ENCODE results near the gene PC. TPM values are rescaled to one million over a fixed set of nuclear protein-coding genes. Genes with fewer than 3 reads are reported as not detected.
A peak's percentile ranks its signal among the peaks of the same experiment; 100 is the strongest.

The PC gene
- total and polyA plus RNA-seq, 9 of the 15 experiments (the other 6 are each of a cell fraction or from before 2014, with no cell fraction given), result 0.94 to 38.0 (median 8.7) TPM

DNA sequence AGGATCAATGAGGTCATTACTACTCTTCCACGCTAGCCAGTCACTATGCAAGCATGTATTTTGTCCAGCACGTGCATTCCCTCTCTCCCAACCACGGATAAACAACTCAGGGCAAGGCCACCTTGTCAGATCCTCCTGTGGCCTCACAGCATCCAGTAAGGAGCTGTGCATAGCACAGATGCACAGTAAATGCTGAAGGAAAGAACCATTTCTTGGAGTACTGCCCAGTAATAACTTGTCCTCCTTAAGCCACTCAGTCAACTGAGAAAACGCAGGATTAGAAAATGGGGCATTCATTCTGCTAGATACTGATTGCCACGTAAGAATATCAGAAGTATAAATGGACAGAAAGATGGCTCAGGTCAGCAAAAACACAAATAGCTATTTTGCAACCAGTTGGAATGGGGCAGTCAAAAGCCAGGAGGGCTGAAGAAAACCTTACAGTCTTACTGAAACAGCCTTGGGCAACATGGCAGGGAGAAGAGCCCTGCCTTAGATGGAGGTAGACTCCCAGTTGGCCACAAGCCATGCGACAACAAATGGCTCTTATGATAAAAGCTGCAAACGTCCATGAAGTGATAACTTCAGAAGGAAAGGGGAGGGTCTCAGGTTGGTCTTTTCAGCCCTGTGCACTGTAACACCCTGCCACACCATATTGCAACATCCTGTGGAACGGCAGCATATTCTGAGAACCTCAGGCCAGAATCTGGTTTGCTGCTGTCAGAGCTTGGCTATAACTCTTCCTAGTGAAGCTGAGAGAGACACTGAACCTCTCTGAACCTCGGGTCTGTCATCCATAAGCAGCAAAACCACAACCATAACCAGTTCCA lies 23.0 kb downstream of the PC start (continued):
- TF ChIP-seq SAP30 (IDR thresholded peaks at IDR 0.05; ENCODE audit: borderline replicate concordance, insufficient read depth, low read depth, low read length, poor library complexity, severe bottlenecking), result no peak
- TF ChIP-seq, protein P1, sequence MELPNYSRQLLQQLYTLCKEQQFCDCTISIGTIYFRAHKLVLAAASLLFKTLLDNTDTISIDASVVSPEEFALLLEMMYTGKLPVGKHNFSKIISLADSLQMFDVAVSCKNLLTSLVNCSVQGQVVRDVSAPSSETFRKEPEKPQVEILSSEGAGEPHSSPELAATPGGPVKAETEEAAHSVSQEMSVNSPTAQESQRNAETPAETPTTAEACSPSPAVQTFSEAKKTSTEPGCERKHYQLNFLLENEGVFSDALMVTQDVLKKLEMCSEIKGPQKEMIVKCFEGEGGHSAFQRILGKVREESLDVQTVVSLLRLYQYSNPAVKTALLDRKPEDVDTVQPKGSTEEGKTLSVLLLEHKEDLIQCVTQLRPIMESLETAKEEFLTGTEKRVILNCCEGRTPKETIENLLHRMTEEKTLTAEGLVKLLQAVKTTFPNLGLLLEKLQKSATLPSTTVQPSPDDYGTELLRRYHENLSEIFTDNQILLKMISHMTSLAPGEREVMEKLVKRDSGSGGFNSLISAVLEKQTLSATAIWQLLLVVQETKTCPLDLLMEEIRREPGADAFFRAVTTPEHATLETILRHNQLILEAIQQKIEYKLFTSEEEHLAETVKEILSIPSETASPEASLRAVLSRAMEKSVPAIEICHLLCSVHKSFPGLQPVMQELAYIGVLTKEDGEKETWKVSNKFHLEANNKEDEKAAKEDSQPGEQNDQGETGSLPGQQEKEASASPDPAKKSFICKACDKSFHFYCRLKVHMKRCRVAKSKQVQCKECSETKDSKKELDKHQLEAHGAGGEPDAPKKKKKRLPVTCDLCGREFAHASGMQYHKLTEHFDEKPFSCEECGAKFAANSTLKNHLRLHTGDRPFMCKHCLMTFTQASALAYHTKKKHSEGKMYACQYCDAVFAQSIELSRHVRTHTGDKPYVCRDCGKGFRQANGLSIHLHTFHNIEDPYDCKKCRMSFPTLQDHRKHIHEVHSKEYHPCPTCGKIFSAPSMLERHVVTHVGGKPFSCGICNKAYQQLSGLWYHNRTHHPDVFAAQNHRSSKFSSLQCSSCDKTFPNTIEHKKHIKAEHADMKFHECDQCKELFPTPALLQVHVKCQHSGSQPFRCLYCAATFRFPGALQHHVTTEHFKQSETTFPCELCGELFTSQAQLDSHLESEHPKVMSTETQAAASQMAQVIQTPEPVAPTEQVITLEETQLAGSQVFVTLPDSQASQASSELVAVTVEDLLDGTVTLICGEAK (IDR thresholded peaks at IDR 0.05), result no peak
- TF ChIP-seq, protein P1 (CRISPR knock-in tag; IDR thresholded peaks at IDR 0.05), result no peak
- TF ChIP-seq NCOA2 (IDR thresholded peaks at IDR 0.05; ENCODE audit: partially characterized antibody in 2 of 2), result no peak
- TF ChIP-seq MCM5 (IDR thresholded peaks at IDR 0.05; ENCODE audit: low read depth), result no peak
- TF ChIP-seq ZBTB7A (IDR thresholded peaks at IDR 0.05; ENCODE audit: borderline replicate concordance, control insufficient read depth, low read depth, low read length), result peak; percentile 90
- TF ChIP-seq FIP1L1 (IDR thresholded peaks at IDR 0.05; ENCODE audit: low read depth, low read length, poor library complexity, severe bottlenecking), result no peak
- TF ChIP-seq ZNF175 (CRISPR knock-in tag; IDR thresholded peaks at IDR 0.05; ENCODE audit: low read depth), result no peak
- peak; percentile 88 for TF ChIP-seq ARID1B (IDR thresholded peaks at IDR 0.05)
- peak; percentile 70 for TF ChIP-seq TEAD4 (IDR thresholded peaks at IDR 0.05; ENCODE audit: low read length)
- TF ChIP-seq TEAD4 (CRISPR knock-in tag; IDR thresholded peaks at IDR 0.05; ENCODE audit: borderline replicate concordance), result no peak
- TF ChIP-seq BMI1 (IDR thresholded peaks at IDR 0.05; ENCODE audit: low read length), result no peak
- TF ChIP-seq, protein P2, sequence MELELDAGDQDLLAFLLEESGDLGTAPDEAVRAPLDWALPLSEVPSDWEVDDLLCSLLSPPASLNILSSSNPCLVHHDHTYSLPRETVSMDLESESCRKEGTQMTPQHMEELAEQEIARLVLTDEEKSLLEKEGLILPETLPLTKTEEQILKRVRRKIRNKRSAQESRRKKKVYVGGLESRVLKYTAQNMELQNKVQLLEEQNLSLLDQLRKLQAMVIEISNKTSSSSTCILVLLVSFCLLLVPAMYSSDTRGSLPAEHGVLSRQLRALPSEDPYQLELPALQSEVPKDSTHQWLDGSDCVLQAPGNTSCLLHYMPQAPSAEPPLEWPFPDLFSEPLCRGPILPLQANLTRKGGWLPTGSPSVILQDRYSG (tag; conservative IDR thresholded peaks at IDR 0.05; ENCODE audit: low read depth), result 0 out of 2 replicates have a peak, but pooled peaks have one; percentile 16
- TF ChIP-seq KDM1A (IDR thresholded peaks at IDR 0.05), result peak in 1 of 2 experiments; percentile 25; a peak in 1 of 4 replicates
- TF ChIP-seq, protein P3, sequence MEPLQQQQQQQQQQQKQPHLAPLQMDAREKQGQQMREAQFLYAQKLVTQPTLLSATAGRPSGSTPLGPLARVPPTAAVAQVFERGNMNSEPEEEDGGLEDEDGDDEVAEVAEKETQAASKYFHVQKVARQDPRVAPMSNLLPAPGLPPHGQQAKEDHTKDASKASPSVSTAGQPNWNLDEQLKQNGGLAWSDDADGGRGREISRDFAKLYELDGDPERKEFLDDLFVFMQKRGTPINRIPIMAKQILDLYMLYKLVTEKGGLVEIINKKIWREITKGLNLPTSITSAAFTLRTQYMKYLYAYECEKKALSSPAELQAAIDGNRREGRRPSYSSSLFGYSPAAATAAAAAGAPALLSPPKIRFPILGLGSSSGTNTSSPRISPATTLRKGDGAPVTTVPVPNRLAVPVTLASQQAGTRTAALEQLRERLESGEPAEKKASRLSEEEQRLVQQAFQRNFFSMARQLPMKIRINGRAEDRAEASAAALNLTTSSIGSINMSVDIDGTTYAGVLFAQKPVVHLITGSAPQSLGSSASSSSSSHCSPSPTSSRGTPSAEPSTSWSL (CRISPR knock-in tag; IDR thresholded peaks at IDR 0.05; ENCODE audit: borderline replicate concordance), result no peak
